ENCODE results near the gene PKDCC.

PKDCC gene

GRCh38 chr2:42055573-42056514, 8.0 kb downstream of the PKDCC start:
- Histone ChIP-seq H3K23ac (ENCODE audit: low read length) (no peak overlapping the region), H3K14ac (ENCODE audit: low read length) (no peak overlapping the region), H3K79me2 (ENCODE audit: control insufficient read depth, insufficient read depth, low read length, poor library complexity) (peaks cover 3% of the 10 kb centered on the region), H3K79me1 (ENCODE audit: low read length) (peaks cover 2% of the 10 kb centered on the region), H3K9ac (ENCODE audit: low read length) (no peak overlapping the region), H3K4me3 (ENCODE audit: low read depth, low read length) (no peak overlapping the region), H4K8ac (ENCODE audit: low read depth, low read length) (no peak overlapping the region), H3K4ac (ENCODE audit: low read depth, low read length) (no peak overlapping the region), H2AK5ac (ENCODE audit: low read length) (no peak overlapping the region), H3K36me3 (ENCODE audit: control insufficient read depth in 1 of 2, insufficient read depth in 2 of 2, low read length in 2 of 2) (peaks cover 58 to 63% of the 10 kb centered on the region in 2 experiments), H4K91ac (ENCODE audit: low read depth, low read length) (no peak overlapping the region), H3K27ac (ENCODE audit: low read depth, low read length) (no peak overlapping the region), H2AFZ (ENCODE audit: insufficient read depth, low read length, poor library complexity) (no peak overlapping the region), H2BK12ac (ENCODE audit: low read length) (no peak overlapping the region), H2BK120ac (ENCODE audit: insufficient read depth, low read length, poor library complexity) (no peak overlapping the region), H3K4me2 (ENCODE audit: low read length) (no peak overlapping the region), H2BK5ac (ENCODE audit: low read depth, low read length, poor library complexity) (no peak overlapping the region), H3K4me1 (ENCODE audit: control insufficient read depth in 1 of 2, insufficient read depth in 2 of 2, low read length in 2 of 2) (peaks cover 23 to 30% of the 10 kb centered on the region in 2 experiments), H4K12ac (ENCODE audit: low read depth, low read length) (no peak overlapping the region), H3K9me3 (ENCODE audit: insufficient read depth, low read depth, low read length) (peaks cover 2% of the 10 kb centered on the region), H3K27me3 (ENCODE audit: insufficient read depth, low read length) (no peaks in the 10 kb centered on the region), H3K18ac (ENCODE audit: low read length) (no peak overlapping the region)
- WGBS (ENCODE audit: extremely low coverage, insufficient coverage, insufficient read length): no CpG with 5 or more reads among the region's 4 CpGs
- DNase-seq: no peak

- Histone ChIP-seq H3K4ac (ENCODE audit: low read depth, low read length) (no peak overlapping the region), H3K27me3 (ENCODE audit: insufficient read depth, low read length) (no peaks in the 10 kb centered on the region), H3K79me1 (ENCODE audit: low read length) (no peaks in the 10 kb centered on the region), H2AK5ac (ENCODE audit: low read length) (no peak overlapping the region), H3K14ac (ENCODE audit: low read length) (no peak overlapping the region), H3K4me3 (ENCODE audit: low read depth, low read length) (no peak overlapping the region), H3K4me2 (ENCODE audit: low read length) (no peak overlapping the region), H2BK12ac (ENCODE audit: low read length) (no peak overlapping the region), H3K9ac (ENCODE audit: low read length) (no peak overlapping the region), H3K36me3 (ENCODE audit: control insufficient read depth in 1 of 2, insufficient read depth in 2 of 2, low read length in 2 of 2) (peaks cover 55 to 57% of the 10 kb centered on the region in 2 experiments), H3K27ac (ENCODE audit: low read depth, low read length) (no peak overlapping the region), H3K79me2 (ENCODE audit: control insufficient read depth, insufficient read depth, low read length, poor library complexity) (peaks cover 1% of the 10 kb centered on the region), H2BK5ac (ENCODE audit: low read depth, low read length, poor library complexity) (no peak overlapping the region), H3K4me1 (ENCODE audit: control insufficient read depth in 1 of 2, insufficient read depth in 2 of 2, low read length in 2 of 2) (peaks cover 16 to 18% of the 10 kb centered on the region in 2 experiments), H3K18ac (ENCODE audit: low read length) (no peak overlapping the region), H2AFZ (ENCODE audit: insufficient read depth, low read length, poor library complexity) (no peak overlapping the region), H4K12ac (ENCODE audit: low read depth, low read length) (no peak overlapping the region), H3K23ac (ENCODE audit: low read length) (no peak overlapping the region), H4K91ac (ENCODE audit: low read depth, low read length) (no peak overlapping the region), H4K8ac (ENCODE audit: low read depth, low read length) (no peak overlapping the region), H2BK120ac (ENCODE audit: insufficient read depth, low read length, poor library complexity) (no peak overlapping the region), H3K9me3 (ENCODE audit: insufficient read depth, low read depth, low read length) (peaks cover 2% of the 10 kb centered on the region)
- WGBS (ENCODE audit: extremely low coverage, insufficient coverage, insufficient read length): no CpG with 5 or more reads among the region's 8 CpGs
- no peak for DNase-seq
These were observed 9.5 kb downstream of the PKDCC start for GRCh38 chr2:42057159-42057901.

GRCh38 chr2:42057902-42058450, 10.2 kb downstream of the PKDCC start:
- no peak for DNase-seq
- Histone ChIP-seq H3K4me2 (ENCODE audit: low read length) (no peak overlapping the region), H2AK5ac (ENCODE audit: low read length) (no peak overlapping the region), H3K79me1 (ENCODE audit: low read length) (no peaks in the 10 kb centered on the region), H3K4me1 (ENCODE audit: control insufficient read depth in 1 of 2, insufficient read depth in 2 of 2, low read length in 2 of 2) (peaks cover 12 to 14% of the 10 kb centered on the region in 2 experiments), H3K14ac (ENCODE audit: low read length) (no peak overlapping the region), H3K36me3 (ENCODE audit: control insufficient read depth in 1 of 2, insufficient read depth in 2 of 2, low read length in 2 of 2) (peaks cover 55 to 57% of the 10 kb centered on the region in 2 experiments), H4K12ac (ENCODE audit: low read depth, low read length) (no peak overlapping the region), H2BK120ac (ENCODE audit: insufficient read depth, low read length, poor library complexity) (no peak overlapping the region), H3K18ac (ENCODE audit: low read length) (no peak overlapping the region), H3K9ac (ENCODE audit: low read length) (no peak overlapping the region), H3K4ac (ENCODE audit: low read depth, low read length) (no peak overlapping the region), H3K9me3 (ENCODE audit: insufficient read depth, low read depth, low read length) (peaks cover 2% of the 10 kb centered on the region), H3K27me3 (ENCODE audit: insufficient read depth, low read length) (no peaks in the 10 kb centered on the region), H2BK12ac (ENCODE audit: low read length) (no peak overlapping the region), H3K27ac (ENCODE audit: low read depth, low read length) (no peak overlapping the region), H3K79me2 (ENCODE audit: control insufficient read depth, insufficient read depth, low read length, poor library complexity) (peaks cover 1% of the 10 kb centered on the region), H3K23ac (ENCODE audit: low read length) (no peak overlapping the region), H4K91ac (ENCODE audit: low read depth, low read length) (no peak overlapping the region), H2AFZ (ENCODE audit: insufficient read depth, low read length, poor library complexity) (no peak overlapping the region), H3K4me3 (ENCODE audit: low read depth, low read length) (no peak overlapping the region), H4K8ac (ENCODE audit: low read depth, low read length) (no peak overlapping the region), H2BK5ac (ENCODE audit: low read depth, low read length, poor library complexity) (no peak overlapping the region)
- WGBS (ENCODE audit: extremely low coverage, insufficient coverage, insufficient read length): no CpG with 5 or more reads among the region's 10 CpGs

GRCh38 chr2:42059261-42059898, 11.6 kb downstream of the PKDCC start:
- Histone ChIP-seq H2BK120ac (ENCODE audit: insufficient read depth, low read length, poor library complexity) (no peak overlapping the region), H3K9ac (ENCODE audit: low read length) (no peak overlapping the region), H2AK5ac (ENCODE audit: low read length) (no peak overlapping the region), H3K27ac (ENCODE audit: low read depth, low read length) (no peak overlapping the region), H3K4ac (ENCODE audit: low read depth, low read length) (no peak overlapping the region), H3K27me3 (ENCODE audit: insufficient read depth, low read length) (no peaks in the 10 kb centered on the region), H4K12ac (ENCODE audit: low read depth, low read length) (no peak overlapping the region), H3K18ac (ENCODE audit: low read length) (no peak overlapping the region), H4K8ac (ENCODE audit: low read depth, low read length) (no peak overlapping the region), H3K4me3 (ENCODE audit: low read depth, low read length) (no peak overlapping the region), H3K36me3 (ENCODE audit: control insufficient read depth in 1 of 2, insufficient read depth in 2 of 2, low read length in 2 of 2) (peaks cover 42 to 48% of the 10 kb centered on the region in 2 experiments), H3K4me2 (ENCODE audit: low read length) (no peak overlapping the region), H3K79me2 (ENCODE audit: control insufficient read depth, insufficient read depth, low read length, poor library complexity) (no peaks in the 10 kb centered on the region), H4K91ac (ENCODE audit: low read depth, low read length) (no peak overlapping the region), H3K9me3 (ENCODE audit: insufficient read depth, low read depth, low read length) (peaks cover 2% of the 10 kb centered on the region), H3K14ac (ENCODE audit: low read length) (no peak overlapping the region), H2BK12ac (ENCODE audit: low read length) (no peak overlapping the region), H2BK5ac (ENCODE audit: low read depth, low read length, poor library complexity) (no peak overlapping the region), H3K79me1 (ENCODE audit: low read length) (no peaks in the 10 kb centered on the region), H2AFZ (ENCODE audit: insufficient read depth, low read length, poor library complexity) (no peak overlapping the region), H3K4me1 (ENCODE audit: control insufficient read depth in 1 of 2, insufficient read depth in 2 of 2, low read length in 2 of 2) (peaks cover 3 to 6% of the 10 kb centered on the region in 2 experiments), H3K23ac (ENCODE audit: low read length) (no peak overlapping the region)
- DNase-seq: no peak
- no CpG with 5 or more reads among the region's 13 CpGs for WGBS (ENCODE audit: extremely low coverage, insufficient coverage, insufficient read length)

Measured in trophoblast cell (in vitro differentiated cells and primary cell).